ENCODE results near the gene C2orf68.

C2orf68 gene

DNA sequence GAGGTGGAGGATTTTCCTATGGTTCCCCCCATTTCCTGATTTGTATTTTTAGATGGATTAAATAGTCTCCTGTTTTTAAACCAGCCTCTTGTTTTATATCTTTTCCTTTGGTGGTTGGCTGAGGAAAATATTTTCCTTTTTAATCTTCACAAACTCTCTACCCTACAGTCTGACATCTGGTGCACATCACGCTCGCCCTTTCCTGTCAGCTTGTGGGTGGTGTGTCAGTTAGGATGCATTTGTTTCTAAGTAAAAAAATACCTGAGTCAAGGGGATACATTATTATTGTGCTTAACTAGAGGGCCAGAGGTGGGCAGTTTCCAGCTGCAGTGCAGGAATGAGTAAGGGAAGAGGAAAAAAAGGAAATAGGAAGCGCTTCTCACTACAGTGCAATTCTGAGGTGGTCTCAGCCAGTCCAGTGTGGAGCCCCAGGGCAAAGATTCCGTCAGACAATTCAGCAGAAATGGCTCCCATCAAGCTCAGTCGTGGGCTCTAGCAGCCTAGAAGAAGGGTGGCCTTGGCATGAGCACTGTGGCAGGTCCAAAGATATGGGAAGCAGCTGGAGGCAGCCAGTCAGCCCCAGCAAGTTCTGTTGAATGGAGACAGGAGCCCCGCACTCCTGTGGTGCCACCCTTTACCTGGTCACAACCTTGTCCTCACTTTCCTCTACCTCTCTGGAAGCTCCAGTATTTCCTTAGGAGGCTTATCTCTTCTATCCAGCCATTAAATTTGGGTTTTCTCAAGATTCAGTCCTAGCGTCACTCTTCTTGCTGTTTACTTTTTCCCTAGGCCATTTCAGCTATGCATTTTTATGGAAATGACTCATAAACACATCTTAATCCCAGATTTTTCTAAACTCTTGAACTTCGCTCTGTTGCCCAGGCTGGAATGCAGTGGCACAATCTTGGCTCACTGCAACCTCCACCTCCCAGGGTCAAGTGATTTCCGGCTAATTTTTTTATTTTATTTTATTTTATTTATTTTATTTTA is 37.6 kb upstream of the C2orf68 start:
- TF ChIP-seq, protein P1, sequence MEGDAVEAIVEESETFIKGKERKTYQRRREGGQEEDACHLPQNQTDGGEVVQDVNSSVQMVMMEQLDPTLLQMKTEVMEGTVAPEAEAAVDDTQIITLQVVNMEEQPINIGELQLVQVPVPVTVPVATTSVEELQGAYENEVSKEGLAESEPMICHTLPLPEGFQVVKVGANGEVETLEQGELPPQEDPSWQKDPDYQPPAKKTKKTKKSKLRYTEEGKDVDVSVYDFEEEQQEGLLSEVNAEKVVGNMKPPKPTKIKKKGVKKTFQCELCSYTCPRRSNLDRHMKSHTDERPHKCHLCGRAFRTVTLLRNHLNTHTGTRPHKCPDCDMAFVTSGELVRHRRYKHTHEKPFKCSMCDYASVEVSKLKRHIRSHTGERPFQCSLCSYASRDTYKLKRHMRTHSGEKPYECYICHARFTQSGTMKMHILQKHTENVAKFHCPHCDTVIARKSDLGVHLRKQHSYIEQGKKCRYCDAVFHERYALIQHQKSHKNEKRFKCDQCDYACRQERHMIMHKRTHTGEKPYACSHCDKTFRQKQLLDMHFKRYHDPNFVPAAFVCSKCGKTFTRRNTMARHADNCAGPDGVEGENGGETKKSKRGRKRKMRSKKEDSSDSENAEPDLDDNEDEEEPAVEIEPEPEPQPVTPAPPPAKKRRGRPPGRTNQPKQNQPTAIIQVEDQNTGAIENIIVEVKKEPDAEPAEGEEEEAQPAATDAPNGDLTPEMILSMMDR (IDR thresholded peaks at IDR 0.05): no peak
- no peak overlapping the region for H3K27ac ChIP-seq
- H3K4me3 ChIP-seq (ENCODE audit: low read depth in 1 of 2, low read length in 1 of 2): no peak overlapping the region
- H3K27me3 ChIP-seq: no peaks in the 10 kb centered on the region
- H3K36me3 ChIP-seq: peaks cover 94% of the 10 kb centered on the region
- no peaks in the 10 kb centered on the region for H3K9me3 ChIP-seq
- H3K4me1 ChIP-seq (ENCODE audit: control insufficient read depth in 1 of 2, insufficient read depth in 1 of 2, low read depth in 1 of 2, low read length in 1 of 2): no peaks in the 10 kb centered on the region

DNA sequence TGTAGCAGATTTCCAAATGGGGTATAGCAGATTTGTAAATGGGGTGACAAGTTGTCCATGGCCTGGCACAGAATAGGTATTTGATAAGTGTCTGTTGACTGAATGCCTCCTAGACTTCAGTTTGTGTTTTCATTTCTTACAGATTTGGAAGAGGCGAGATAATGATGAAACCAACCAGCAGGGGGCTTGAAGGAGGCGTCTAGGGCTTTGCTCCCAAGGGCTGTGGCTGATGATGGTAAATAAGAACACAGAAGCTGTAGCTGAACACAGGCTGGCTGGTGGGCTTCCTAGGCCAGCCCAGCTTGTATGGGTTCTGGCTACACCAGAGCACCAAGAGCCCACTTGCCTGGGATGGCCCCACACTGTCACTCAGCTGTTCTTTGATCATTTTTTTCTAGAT is 36.8 kb upstream of the C2orf68 start:
- Histone ChIP-seq H3K9me3 (no peaks in the 10 kb centered on the region), H3K4me3 (ENCODE audit: low read depth in 1 of 2, low read length in 1 of 2) (no peak overlapping the region), H3K27me3 (no peaks in the 10 kb centered on the region), H3K36me3 (peaks cover 96% of the 10 kb centered on the region), H3K4me1 (ENCODE audit: control insufficient read depth in 1 of 2, insufficient read depth in 1 of 2, low read depth in 1 of 2, low read length in 1 of 2) (no peaks in the 10 kb centered on the region), H3K27ac (no peak overlapping the region)
- TF ChIP-seq, protein P1 (IDR thresholded peaks at IDR 0.05): no peak

DNA sequence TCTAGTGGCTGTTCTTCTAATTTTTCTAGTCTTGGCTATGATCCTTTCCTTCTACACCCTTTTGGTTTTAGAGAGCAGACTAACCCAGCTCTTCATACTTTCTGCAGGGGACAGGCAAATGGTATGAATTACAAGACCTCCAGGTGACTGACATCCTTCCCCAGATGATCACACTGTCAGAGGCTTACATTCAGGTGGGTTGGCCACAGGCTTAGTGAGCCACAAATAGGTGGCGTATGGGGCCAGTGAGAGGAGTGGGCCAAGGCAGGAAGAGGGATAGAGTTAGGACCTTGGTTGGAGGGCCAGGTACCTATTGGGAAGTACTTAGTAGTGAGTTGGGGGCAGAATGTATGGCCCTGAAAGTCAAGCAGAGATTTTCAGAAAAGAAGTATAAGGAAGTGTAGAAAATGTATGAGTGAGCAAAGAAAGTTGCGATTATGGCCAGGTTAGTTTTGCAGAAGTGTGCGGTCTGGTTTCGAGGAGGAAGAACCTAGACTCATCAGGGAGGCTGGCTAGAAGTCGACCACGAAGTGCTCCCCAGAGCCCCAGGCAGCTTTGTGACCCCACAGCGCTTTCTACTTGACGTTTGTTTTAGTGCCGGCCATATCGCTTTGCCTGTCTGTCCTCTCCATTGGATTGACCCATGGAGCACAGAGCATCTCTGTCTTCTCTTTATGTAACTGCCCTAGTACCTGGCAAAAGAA is 36.1 kb upstream of the C2orf68 start:
- Histone ChIP-seq H3K9me3 (no peaks in the 10 kb centered on the region), H3K4me3 (ENCODE audit: low read depth in 1 of 2, low read length in 1 of 2) (no peak overlapping the region), H3K27ac (no peak overlapping the region), H3K36me3 (peaks cover 98% of the 10 kb centered on the region), H3K27me3 (no peaks in the 10 kb centered on the region), H3K4me1 (ENCODE audit: control insufficient read depth in 1 of 2, insufficient read depth in 1 of 2, low read depth in 1 of 2, low read length in 1 of 2) (no peaks in the 10 kb centered on the region)
- TF ChIP-seq, protein P1 (IDR thresholded peaks at IDR 0.05): no peak

DNA sequence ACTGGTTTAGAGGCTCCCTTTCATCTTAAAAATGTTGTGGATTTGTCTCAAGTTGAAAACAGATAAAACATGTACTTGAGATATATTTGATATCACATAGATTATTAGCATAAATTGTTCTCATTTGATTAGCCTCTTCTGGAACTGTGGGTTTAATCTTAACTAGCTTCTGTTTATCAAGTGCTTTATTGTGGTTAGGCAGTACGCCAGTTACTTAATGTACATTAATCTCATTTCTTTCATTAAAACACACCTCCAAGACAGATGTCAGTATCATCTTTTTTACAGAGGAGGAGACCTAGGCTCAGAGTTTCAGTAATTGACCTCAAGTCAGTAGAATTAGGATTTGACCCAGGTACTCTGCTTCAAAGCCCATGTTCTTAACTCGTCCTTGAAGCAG is 34.3 kb upstream of the C2orf68 start:
- Histone ChIP-seq H3K4me3 (ENCODE audit: low read depth in 1 of 2, low read length in 1 of 2) (no peak overlapping the region), H3K27ac (no peak overlapping the region), H3K36me3 (peaks cover 100% of the 10 kb centered on the region), H3K27me3 (no peaks in the 10 kb centered on the region), H3K4me1 (ENCODE audit: control insufficient read depth in 1 of 2, insufficient read depth in 1 of 2, low read depth in 1 of 2, low read length in 1 of 2) (no peaks in the 10 kb centered on the region), H3K9me3 (no peaks in the 10 kb centered on the region)
- TF ChIP-seq, protein P1 (IDR thresholded peaks at IDR 0.05): no peak

DNA sequence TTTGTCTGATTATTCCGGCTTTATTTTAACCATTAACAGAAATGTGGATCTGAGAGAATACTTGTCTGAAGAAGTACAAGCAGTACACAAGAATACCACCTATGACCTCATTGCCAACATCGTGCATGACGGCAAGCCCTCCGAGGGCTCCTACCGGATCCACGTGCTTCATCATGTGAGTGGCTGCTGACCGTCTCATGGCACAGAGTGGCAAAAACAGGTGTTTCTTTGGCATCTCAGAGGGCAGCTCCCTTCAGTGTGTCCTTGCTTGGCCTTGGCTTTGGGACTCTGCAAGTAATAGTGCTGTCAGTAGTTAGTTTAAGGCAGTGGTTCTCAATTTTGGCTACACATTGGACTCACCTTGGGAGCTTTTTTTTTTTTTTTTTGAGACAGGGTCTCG is 33.0 kb upstream of the C2orf68 start:
- Histone ChIP-seq H3K4me1 (ENCODE audit: control insufficient read depth in 1 of 2, insufficient read depth in 1 of 2, low read depth in 1 of 2, low read length in 1 of 2) (no peaks in the 10 kb centered on the region), H3K36me3 (peaks cover 98% of the 10 kb centered on the region), H3K27me3 (no peaks in the 10 kb centered on the region), H3K27ac (no peak overlapping the region), H3K4me3 (ENCODE audit: low read depth in 1 of 2, low read length in 1 of 2) (no peak overlapping the region), H3K9me3 (no peaks in the 10 kb centered on the region)
- TF ChIP-seq, protein P1 (IDR thresholded peaks at IDR 0.05): no peak

Data from neutrophil (primary cell).